ENCODE measurements around the gene OTUD4. TPM values are rescaled to one million over a fixed set of nuclear protein-coding genes. Genes with fewer than 3 reads are reported as not detected.

OTUD4 gene
- total RNA-seq, 1 experiment from 2014 or later, result 13.6 TPM

GRCh38 chr4:145103496-145103895 lies 76.9 kb downstream of the OTUD4 start:
- Histone ChIP-seq H3K4me3 (ENCODE audit: low read length) (no peak overlapping the region), H3K9me3 (ENCODE audit: low read length) (no peaks in the 10 kb centered on the region), H2AFZ (ENCODE audit: low read length) (no peak overlapping the region), H3F3A (ENCODE audit: low read length, unreplicated experiment) (no peaks in the 10 kb centered on the region), H3K27me3 (ENCODE audit: low read length) (no peaks in the 10 kb centered on the region), H3K9me2 (replicated peaks; ENCODE audit: low read length) (no peaks in the 10 kb centered on the region), H3K79me2 (ENCODE audit: low read length) (peaks cover 81% of the 10 kb centered on the region), H3K9ac (ENCODE audit: low read length) (no peak overlapping the region), H3K4me1 (ENCODE audit: insufficient read depth, low read length) (peaks cover 22% of the 10 kb centered on the region), H3K27ac (ENCODE audit: low read length) (no peak overlapping the region), H4K20me1 (ENCODE audit: low read length) (peaks cover 45% of the 10 kb centered on the region), H3K4me2 (ENCODE audit: low read length) (no peak overlapping the region), H3K36me3 (ENCODE audit: low read depth, low read length) (peaks cover 42% of the 10 kb centered on the region)
- BruUV-seq (replicated peaks), result no TSS peak
- intact Hi-C loops (cut with micrococcal nuclease), result no loop called here
- ATAC-seq (no peak), DNase-seq (no peak)
- CTCF ChIA-PET, result no interaction called here
- TF ChIP-seq EZH2 (IDR thresholded peaks at IDR 0.05; ENCODE audit: low read length, unreplicated experiment) (no peak), EZH2phosphoT487 (IDR thresholded peaks at IDR 0.05; ENCODE audit: borderline replicate concordance, low read length) (no peak)
- POLR2A ChIA-PET (ENCODE audit: unreplicated experiment), result interaction anchor here (0.6 kb wide), 1 partner anchor 461 kb away, joined by 5 read pairs; no protein-coding TSS in a partner anchor

- intact Hi-C loops (cut with micrococcal nuclease), result no loop called here
- DNase-seq, result no peak
- H3K4me3 ChIP-seq (ENCODE audit: low read length), result no peak overlapping the region
- H3K4me2 ChIP-seq (ENCODE audit: low read length), result 0 out of 2 replicates have a peak overlapping the region, but pooled peaks have one; percentile 31
- ChIA-PET POLR2A (ENCODE audit: unreplicated experiment) (interaction anchor here (0.6 kb wide), 1 partner anchor 21 kb away, joined by 4 read pairs; no protein-coding TSS in a partner anchor), CTCF (no interaction called here)
- H3K9ac ChIP-seq (ENCODE audit: low read length), result no peak overlapping the region
- H3K9me2 ChIP-seq (replicated peaks; ENCODE audit: low read length), result no peaks in the 10 kb centered on the region
- TF ChIP-seq EZH2phosphoT487 (IDR thresholded peaks at IDR 0.05; ENCODE audit: borderline replicate concordance, low read length) (no peak), EZH2 (IDR thresholded peaks at IDR 0.05; ENCODE audit: low read length, unreplicated experiment) (no peak), CTCF (conservative IDR thresholded peaks at IDR 0.05; ENCODE audit: low read depth, low read length) (no peak)
- H3K27me3 ChIP-seq (ENCODE audit: low read length), result no peaks in the 10 kb centered on the region
- H2AFZ ChIP-seq (ENCODE audit: low read length), result no peak overlapping the region
- no peaks in the 10 kb centered on the region for H3K9me3 ChIP-seq (ENCODE audit: low read length)
- no TSS peak for BruUV-seq (replicated peaks)
- peaks cover 33% of the 10 kb centered on the region for H3K36me3 ChIP-seq (ENCODE audit: low read depth, low read length)
- no peak overlapping the region for H3K27ac ChIP-seq (ENCODE audit: low read length)
- peaks cover 44% of the 10 kb centered on the region for H4K20me1 ChIP-seq (ENCODE audit: low read length)
- H3F3A ChIP-seq (ENCODE audit: low read length, unreplicated experiment), result no peaks in the 10 kb centered on the region
- peaks cover 22% of the 10 kb centered on the region for H3K4me1 ChIP-seq (ENCODE audit: insufficient read depth, low read length)
- no peak for ATAC-seq
- peaks cover 85% of the 10 kb centered on the region for H3K79me2 ChIP-seq (ENCODE audit: low read length)
Observed at GRCh38 chr4:145102619-145103018, 77.8 kb downstream of the OTUD4 start.

- Histone ChIP-seq H3F3A (ENCODE audit: low read length, unreplicated experiment) (no peaks in the 10 kb centered on the region), H3K9me2 (replicated peaks; ENCODE audit: low read length) (no peaks in the 10 kb centered on the region), H3K9me3 (ENCODE audit: low read length) (no peaks in the 10 kb centered on the region), H3K27me3 (ENCODE audit: low read length) (no peaks in the 10 kb centered on the region), H3K4me2 (ENCODE audit: low read length) (peak overlapping the region; percentile 31), H3K79me2 (ENCODE audit: low read length) (peaks cover 92% of the 10 kb centered on the region), H3K9ac (ENCODE audit: low read length) (no peak overlapping the region), H3K27ac (ENCODE audit: low read length) (no peak overlapping the region), H3K4me3 (ENCODE audit: low read length) (no peak overlapping the region), H2AFZ (ENCODE audit: low read length) (no peak overlapping the region), H3K4me1 (ENCODE audit: insufficient read depth, low read length) (peaks cover 28% of the 10 kb centered on the region), H4K20me1 (ENCODE audit: low read length) (peaks cover 44% of the 10 kb centered on the region), H3K36me3 (ENCODE audit: low read depth, low read length) (peaks cover 19% of the 10 kb centered on the region)
- DNase-seq, result no peak
- ChIA-PET CTCF (no interaction called here), POLR2A (ENCODE audit: unreplicated experiment) (no interaction called here)
- no peak for ATAC-seq
- no TSS peak for BruUV-seq (replicated peaks)
- TF ChIP-seq EZH2 (IDR thresholded peaks at IDR 0.05; ENCODE audit: low read length, unreplicated experiment) (no peak), EZH2phosphoT487 (IDR thresholded peaks at IDR 0.05; ENCODE audit: borderline replicate concordance, low read length) (no peak), CTCF (conservative IDR thresholded peaks at IDR 0.05; ENCODE audit: low read depth, low read length) (no peak)
- intact Hi-C loops (cut with micrococcal nuclease), result no loop called here
Observed at GRCh38 chr4:145101091-145101490, 79.3 kb downstream of the OTUD4 start.
